Measurements from ENCODE around the gene UBXN4.
"Not testable (repeated sequence)": the region's sequence is repeated elsewhere in the genome, so short reads cannot be mapped to it uniquely, and the experiment has no call there.

DNA sequence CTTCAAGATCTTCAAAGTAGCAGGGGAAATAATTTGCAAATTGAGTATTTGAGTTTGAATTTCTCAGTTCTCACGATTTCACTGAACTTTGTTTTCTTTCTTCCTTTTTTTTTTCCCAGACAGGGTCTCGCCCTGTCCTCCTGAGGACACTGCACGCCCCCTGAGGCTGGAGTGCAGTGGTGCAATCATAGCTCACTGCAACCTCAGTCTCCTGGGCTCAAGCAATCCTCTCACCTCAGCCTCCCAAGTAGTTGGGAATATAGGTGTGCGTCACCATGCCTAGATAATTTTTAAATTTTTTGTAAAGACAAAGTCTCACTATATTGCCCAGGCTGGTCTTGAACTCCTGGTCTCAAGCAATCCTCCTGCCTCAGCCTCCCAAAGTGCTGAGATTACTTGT, 54.0 kb downstream of the UBXN4 start:
- TF ChIP-seq EZH2 (IDR thresholded peaks at IDR 0.05; ENCODE audit: insufficient read depth, poor library complexity, severe bottlenecking); EZH2phosphoT487 (IDR thresholded peaks at IDR 0.05; ENCODE audit: insufficient read depth, low read depth): not testable (repeated sequence)

Measured in GM23248 (cell line).